Ishikawa (cell line): Measurements from ENCODE around the gene VPS41.

ENCODE experiments used
- CEBPB ChIP-seq: IDR thresholded peaks from 2 replicates; pipeline ENCODE4 v1.6.1; 2012
- CREB1 ChIP-seq: IDR thresholded peaks from 2 replicates; pipeline ENCODE4 v1.6.1; 2012; ENCODE audit warnings: low read depth
- EGR1 ChIP-seq: IDR thresholded peaks from 2 replicates; pipeline ENCODE4 v1.6.1; 2012
- EP300 ChIP-seq: IDR thresholded peaks from 2 replicates; pipeline ENCODE4 v1.6.1; 2012; ENCODE audit warnings: borderline replicate concordance
- FOXM1 ChIP-seq: IDR thresholded peaks from 2 replicates; pipeline ENCODE4 v1.6.1; 2012; ENCODE audit warnings: low read depth, borderline replicate concordance
- RAD21 ChIP-seq: IDR thresholded peaks from 2 replicates; pipeline ENCODE4 v1.6.1; 2012; ENCODE audit warnings: low read depth
- TAF1 ChIP-seq: IDR thresholded peaks from 2 replicates; pipeline ENCODE4 v1.6.1; 2012; ENCODE audit warnings: low read depth, mild to moderate bottlenecking
- TCF12 ChIP-seq: IDR thresholded peaks from 2 replicates; pipeline ENCODE4 v1.6.1; 2012; ENCODE audit warnings: low read depth
- ZBTB7A ChIP-seq: IDR thresholded peaks from 2 replicates; pipeline ENCODE4 v1.6.1; 2012; ENCODE audit warnings: low read depth
- TF ChIP-seq, protein P1 (sequence below): IDR thresholded peaks from 2 replicates; pipeline ENCODE4 v1.6.1; 2012
- TF ChIP-seq, protein P2 (sequence below): IDR thresholded peaks from 2 replicates; pipeline ENCODE4 v1.6.1; 2012
- TF ChIP-seq, protein P3 (sequence below): IDR thresholded peaks from 2 replicates; pipeline ENCODE4 v1.6.1; 2012; ENCODE audit warnings: low read depth, mild to moderate bottlenecking

DNA sequence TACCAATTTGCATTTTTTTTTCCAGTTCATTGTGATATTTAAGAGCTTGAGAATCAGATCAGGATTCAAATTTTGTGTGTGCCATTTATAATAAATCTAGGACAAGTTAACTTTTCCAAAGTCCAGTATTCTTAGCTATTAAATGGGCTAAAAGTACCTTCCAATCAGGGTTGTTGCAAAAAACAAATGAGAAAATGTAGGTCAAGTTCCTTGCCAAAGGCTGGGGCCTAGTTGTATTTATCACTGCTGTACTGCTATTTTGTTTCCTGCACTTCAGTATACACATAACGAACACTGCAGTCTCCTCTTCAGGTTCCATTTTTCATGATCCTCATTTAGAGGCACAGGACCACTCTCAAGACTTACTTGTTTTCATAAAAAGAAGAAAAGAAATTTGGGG lies 7.4 kb upstream of the VPS41 start:
- TF ChIP-seq EP300: no peak
- no peak for TF ChIP-seq EGR1
- TF ChIP-seq FOXM1: no peak
- TF ChIP-seq, protein P1, sequence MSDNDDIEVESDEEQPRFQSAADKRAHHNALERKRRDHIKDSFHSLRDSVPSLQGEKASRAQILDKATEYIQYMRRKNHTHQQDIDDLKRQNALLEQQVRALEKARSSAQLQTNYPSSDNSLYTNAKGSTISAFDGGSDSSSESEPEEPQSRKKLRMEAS: no peak
- no peak for TF ChIP-seq TAF1
- TF ChIP-seq CREB1: no peak
- no peak for TF ChIP-seq RAD21
- TF ChIP-seq, protein P2, sequence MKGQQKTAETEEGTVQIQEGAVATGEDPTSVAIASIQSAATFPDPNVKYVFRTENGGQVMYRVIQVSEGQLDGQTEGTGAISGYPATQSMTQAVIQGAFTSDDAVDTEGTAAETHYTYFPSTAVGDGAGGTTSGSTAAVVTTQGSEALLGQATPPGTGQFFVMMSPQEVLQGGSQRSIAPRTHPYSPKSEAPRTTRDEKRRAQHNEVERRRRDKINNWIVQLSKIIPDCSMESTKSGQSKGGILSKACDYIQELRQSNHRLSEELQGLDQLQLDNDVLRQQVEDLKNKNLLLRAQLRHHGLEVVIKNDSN: no peak
- no peak for TF ChIP-seq CEBPB
- no peak for TF ChIP-seq TCF12
- TF ChIP-seq ZBTB7A: no peak
- TF ChIP-seq, protein P3, sequence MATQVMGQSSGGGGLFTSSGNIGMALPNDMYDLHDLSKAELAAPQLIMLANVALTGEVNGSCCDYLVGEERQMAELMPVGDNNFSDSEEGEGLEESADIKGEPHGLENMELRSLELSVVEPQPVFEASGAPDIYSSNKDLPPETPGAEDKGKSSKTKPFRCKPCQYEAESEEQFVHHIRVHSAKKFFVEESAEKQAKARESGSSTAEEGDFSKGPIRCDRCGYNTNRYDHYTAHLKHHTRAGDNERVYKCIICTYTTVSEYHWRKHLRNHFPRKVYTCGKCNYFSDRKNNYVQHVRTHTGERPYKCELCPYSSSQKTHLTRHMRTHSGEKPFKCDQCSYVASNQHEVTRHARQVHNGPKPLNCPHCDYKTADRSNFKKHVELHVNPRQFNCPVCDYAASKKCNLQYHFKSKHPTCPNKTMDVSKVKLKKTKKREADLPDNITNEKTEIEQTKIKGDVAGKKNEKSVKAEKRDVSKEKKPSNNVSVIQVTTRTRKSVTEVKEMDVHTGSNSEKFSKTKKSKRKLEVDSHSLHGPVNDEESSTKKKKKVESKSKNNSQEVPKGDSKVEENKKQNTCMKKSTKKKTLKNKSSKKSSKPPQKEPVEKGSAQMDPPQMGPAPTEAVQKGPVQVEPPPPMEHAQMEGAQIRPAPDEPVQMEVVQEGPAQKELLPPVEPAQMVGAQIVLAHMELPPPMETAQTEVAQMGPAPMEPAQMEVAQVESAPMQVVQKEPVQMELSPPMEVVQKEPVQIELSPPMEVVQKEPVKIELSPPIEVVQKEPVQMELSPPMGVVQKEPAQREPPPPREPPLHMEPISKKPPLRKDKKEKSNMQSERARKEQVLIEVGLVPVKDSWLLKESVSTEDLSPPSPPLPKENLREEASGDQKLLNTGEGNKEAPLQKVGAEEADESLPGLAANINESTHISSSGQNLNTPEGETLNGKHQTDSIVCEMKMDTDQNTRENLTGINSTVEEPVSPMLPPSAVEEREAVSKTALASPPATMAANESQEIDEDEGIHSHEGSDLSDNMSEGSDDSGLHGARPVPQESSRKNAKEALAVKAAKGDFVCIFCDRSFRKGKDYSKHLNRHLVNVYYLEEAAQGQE: no peak
